ENCODE results near the gene ERFE.

The ERFE gene

DNA sequence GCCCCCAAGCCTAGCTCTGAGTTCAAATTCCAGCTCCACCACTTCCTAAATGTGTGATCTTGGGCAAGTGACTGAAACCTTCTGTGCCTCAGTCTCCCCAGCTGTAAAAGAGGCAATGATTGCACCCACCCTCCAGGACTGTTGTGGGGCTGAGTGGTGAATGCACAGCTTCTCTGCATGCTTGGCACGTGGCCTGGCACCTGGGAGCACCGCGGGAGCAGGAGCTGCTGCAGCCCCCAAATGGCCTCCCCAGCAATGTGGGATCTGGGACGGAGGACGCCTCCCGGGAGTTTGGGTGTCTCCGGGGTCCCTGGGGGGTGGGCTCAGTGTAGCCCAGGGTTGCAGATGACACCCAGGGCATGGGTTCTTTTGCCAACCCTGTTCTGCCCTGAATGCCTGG lies 18.7 kb upstream of the ERFE start:
- Histone ChIP-seq H3K27me3 (ENCODE audit: control insufficient read depth in 1 of 2, insufficient read depth in 2 of 2, low read length in 2 of 2) (no peaks in the 10 kb centered on the region), H3K27ac (ENCODE audit: low read depth, low read length) (no peak overlapping the region), H3K9me3 (ENCODE audit: control insufficient read depth in 1 of 2, low read length in 2 of 2) (no peaks in the 10 kb centered on the region), H3K36me3 (ENCODE audit: control insufficient read depth in 1 of 2, insufficient read depth in 2 of 2, low read length in 2 of 2) (no peaks in the 10 kb centered on the region), H3K4me1 (ENCODE audit: control insufficient read depth in 1 of 2, insufficient read depth in 2 of 2, low read length in 2 of 2) (peaks cover 22 to 38% of the 10 kb centered on the region in 2 donors), H3K9ac (ENCODE audit: low read depth in 1 of 2, low read length in 2 of 2) (no peak overlapping the region), H3K4me3 (ENCODE audit: low read depth in 1 of 2, low read length in 2 of 2) (no peak overlapping the region)

DNA sequence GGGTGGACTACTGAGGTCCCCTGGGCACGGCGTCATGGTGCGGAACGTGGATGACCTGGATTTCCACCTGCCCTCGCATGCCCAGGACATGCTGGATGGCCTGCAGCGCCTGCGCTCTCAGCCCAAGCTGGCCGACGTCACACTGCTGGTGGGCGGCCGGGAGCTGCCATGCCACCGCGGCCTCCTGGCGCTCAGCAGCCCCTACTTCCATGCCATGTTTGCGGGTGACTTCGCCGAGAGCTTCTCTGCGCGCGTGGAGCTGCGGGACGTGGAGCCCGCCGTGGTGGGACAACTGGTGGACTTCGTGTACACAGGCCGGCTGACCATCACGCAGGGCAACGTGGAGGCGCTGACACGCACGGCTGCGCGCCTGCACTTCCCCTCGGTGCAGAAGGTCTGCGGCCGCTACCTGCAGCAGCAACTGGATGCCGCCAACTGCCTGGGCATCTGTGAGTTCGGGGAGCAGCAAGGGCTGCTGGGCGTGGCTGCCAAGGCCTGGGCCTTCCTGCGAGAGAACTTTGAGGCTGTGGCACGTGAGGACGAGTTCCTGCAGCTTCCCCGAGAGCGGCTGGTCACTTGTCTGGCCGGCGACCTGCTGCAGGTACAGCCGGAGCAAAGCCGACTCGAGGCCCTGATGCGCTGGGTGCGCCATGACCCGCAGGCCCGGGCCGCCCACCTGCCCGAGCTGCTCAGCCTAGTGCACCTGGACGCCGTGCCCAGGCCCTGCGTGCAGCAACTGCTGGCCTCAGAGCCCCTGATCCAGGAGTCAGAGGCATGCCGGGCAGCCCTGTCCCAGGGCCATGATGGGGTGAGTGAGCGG lies 17.8 kb upstream of the ERFE start:
- H3K27ac ChIP-seq (ENCODE audit: low read depth, low read length): no peak overlapping the region
- H3K4me1 ChIP-seq (ENCODE audit: control insufficient read depth in 1 of 2, insufficient read depth in 2 of 2, low read length in 2 of 2): peaks cover 22 to 38% of the 10 kb centered on the region in 2 donors
- H3K27me3 ChIP-seq (ENCODE audit: control insufficient read depth in 1 of 2, insufficient read depth in 2 of 2, low read length in 2 of 2): no peaks in the 10 kb centered on the region
- no peaks in the 10 kb centered on the region for H3K9me3 ChIP-seq (ENCODE audit: control insufficient read depth in 1 of 2, low read length in 2 of 2)
- no peaks in the 10 kb centered on the region for H3K36me3 ChIP-seq (ENCODE audit: control insufficient read depth in 1 of 2, insufficient read depth in 2 of 2, low read length in 2 of 2)
- no peak overlapping the region for H3K4me3 ChIP-seq (ENCODE audit: low read depth in 1 of 2, low read length in 2 of 2)
- H3K9ac ChIP-seq (ENCODE audit: low read depth in 1 of 2, low read length in 2 of 2): no peak overlapping the region

DNA sequence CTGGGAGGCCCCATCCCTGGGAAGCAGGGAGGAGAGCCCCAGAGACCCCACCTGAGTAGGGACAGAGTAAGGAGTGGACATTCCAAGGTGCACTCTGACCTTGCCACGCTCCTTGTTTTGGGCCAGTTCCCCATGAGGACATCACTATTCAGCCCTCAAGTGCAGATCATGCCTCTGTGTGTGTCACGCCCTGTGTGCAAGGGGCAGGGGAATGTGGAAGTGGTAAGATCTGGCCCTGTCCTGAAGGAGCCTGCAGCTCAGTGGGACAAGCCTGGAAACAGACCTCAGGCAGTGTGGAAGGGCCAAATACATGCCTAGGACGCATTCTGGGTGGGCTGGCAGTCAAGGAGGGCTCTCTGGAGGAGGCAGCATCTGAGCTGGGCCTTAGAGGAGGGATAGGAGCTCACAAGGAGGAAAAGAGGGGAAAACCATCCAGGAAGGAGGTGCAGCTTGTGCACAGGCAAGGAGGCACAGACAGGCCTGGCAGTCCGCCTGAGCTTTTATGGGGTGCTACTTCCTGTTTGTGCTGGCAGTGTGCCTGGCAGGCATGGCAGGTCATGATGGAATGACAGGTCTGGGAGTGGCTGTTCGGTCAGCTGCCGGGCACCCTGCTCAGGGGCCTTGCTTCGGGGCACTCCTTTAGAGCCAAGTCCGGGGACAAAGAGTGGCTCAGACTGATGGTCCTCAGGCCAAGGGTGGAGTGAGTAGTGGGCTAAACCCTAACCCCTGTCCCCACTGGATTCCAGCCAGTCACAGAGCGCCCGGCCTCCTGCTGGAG lies 17.0 kb upstream of the ERFE start:
- Histone ChIP-seq H3K36me3 (ENCODE audit: control insufficient read depth in 1 of 2, insufficient read depth in 2 of 2, low read length in 2 of 2) (no peaks in the 10 kb centered on the region), H3K4me1 (ENCODE audit: control insufficient read depth in 1 of 2, insufficient read depth in 2 of 2, low read length in 2 of 2) (peaks cover 22 to 38% of the 10 kb centered on the region in 2 donors), H3K27me3 (ENCODE audit: control insufficient read depth in 1 of 2, insufficient read depth in 2 of 2, low read length in 2 of 2) (no peaks in the 10 kb centered on the region), H3K4me3 (ENCODE audit: low read depth in 1 of 2, low read length in 2 of 2) (no peak overlapping the region), H3K9me3 (ENCODE audit: control insufficient read depth in 1 of 2, low read length in 2 of 2) (no peaks in the 10 kb centered on the region), H3K27ac (ENCODE audit: low read depth, low read length) (no peak overlapping the region), H3K9ac (ENCODE audit: low read depth in 1 of 2, low read length in 2 of 2) (no peak overlapping the region)

DNA sequence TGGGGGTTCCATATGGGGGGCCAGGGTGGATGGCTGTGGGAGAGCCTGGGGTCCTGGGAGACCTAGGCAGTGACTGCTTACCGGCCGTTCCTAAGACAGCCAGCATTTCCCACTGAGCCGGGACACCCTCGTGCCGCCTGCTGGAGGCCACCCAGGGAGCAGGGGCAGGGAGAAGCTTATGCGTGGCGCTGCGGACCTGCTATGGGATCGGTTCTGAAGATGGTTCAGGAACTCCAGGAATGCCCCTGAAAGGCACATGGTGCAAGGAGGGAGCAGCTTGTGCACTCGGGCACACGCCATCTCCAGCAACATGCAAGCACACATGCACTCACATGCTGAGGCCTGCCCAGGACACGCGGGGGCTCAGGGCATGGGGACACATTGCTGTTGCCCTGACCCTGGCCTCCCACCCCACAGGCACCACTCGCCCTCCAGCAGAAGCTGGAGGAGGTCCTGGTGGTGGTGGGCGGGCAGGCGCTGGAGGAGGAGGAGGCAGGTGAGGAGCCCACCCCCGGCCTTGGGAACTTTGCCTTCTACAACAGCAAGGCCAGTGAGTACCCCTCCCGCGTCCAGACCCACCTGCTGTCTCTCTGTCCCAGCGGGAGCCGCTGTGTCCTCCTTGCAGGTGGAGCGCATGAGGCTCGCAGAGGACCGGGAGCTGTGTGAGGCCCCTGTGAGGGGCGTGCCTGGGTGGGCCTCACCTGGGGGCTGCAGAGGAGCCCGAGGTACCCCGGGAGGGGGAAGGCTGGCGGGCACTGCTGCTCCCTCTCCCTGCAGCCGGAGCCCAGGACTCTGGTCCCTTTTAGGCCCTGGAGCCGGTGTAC lies 16.2 kb upstream of the ERFE start:
- no peaks in the 10 kb centered on the region for H3K36me3 ChIP-seq (ENCODE audit: control insufficient read depth in 1 of 2, insufficient read depth in 2 of 2, low read length in 2 of 2)
- peaks cover 22 to 38% of the 10 kb centered on the region in 2 donors for H3K4me1 ChIP-seq (ENCODE audit: control insufficient read depth in 1 of 2, insufficient read depth in 2 of 2, low read length in 2 of 2)
- no peak overlapping the region for H3K4me3 ChIP-seq (ENCODE audit: low read depth in 1 of 2, low read length in 2 of 2)
- H3K9me3 ChIP-seq (ENCODE audit: control insufficient read depth in 1 of 2, low read length in 2 of 2): no peaks in the 10 kb centered on the region
- H3K27ac ChIP-seq (ENCODE audit: low read depth, low read length): no peak overlapping the region
- no peak overlapping the region for H3K9ac ChIP-seq (ENCODE audit: low read depth in 1 of 2, low read length in 2 of 2)
- H3K27me3 ChIP-seq (ENCODE audit: control insufficient read depth in 1 of 2, insufficient read depth in 2 of 2, low read length in 2 of 2): no peaks in the 10 kb centered on the region

DNA sequence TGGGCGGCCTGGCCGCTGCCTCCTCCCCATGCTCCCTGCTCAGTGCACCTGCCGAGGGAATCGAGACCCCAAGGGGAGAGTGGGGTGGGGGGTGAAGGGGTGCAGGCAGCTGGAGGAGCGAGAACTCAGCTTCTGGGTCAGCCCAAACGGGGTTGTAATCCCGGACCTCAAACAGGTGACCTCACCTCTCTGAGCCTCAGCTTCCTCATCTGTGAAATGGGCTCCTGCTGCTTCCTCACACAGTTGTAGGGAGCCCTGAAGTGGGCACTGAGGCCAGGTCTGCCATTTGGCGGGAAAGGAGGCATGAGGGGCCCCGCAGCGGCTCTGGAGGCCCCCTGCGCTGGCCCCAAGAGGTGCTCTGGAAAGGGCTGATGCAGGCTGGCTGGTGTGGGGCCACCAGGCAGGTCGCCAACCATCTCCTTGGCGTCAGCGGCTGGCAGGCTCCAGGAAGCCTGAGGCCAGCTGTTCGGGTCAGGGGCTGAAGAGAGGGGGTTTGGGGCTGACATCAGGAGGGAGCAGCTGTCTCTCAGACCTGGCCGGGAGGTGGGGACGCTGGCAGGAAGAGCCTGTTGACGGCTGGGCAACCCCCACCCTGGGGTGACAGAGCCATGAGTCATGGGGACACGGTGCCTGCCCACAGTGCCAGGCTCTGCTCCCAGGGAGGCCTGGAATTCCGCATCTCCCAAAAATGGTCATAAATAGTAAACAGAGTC lies 15.4 kb upstream of the ERFE start:
- no peaks in the 10 kb centered on the region for H3K27me3 ChIP-seq (ENCODE audit: control insufficient read depth in 1 of 2, insufficient read depth in 2 of 2, low read length in 2 of 2)
- no peak overlapping the region for H3K27ac ChIP-seq (ENCODE audit: low read depth, low read length)
- no peaks in the 10 kb centered on the region for H3K9me3 ChIP-seq (ENCODE audit: control insufficient read depth in 1 of 2, low read length in 2 of 2)
- H3K4me3 ChIP-seq (ENCODE audit: low read depth in 1 of 2, low read length in 2 of 2): no peak overlapping the region
- no peaks in the 10 kb centered on the region for H3K36me3 ChIP-seq (ENCODE audit: control insufficient read depth in 1 of 2, insufficient read depth in 2 of 2, low read length in 2 of 2)
- H3K4me1 ChIP-seq (ENCODE audit: control insufficient read depth in 1 of 2, insufficient read depth in 2 of 2, low read length in 2 of 2): peaks cover 22 to 38% of the 10 kb centered on the region in 2 donors
- no peak overlapping the region for H3K9ac ChIP-seq (ENCODE audit: low read depth in 1 of 2, low read length in 2 of 2)

DNA sequence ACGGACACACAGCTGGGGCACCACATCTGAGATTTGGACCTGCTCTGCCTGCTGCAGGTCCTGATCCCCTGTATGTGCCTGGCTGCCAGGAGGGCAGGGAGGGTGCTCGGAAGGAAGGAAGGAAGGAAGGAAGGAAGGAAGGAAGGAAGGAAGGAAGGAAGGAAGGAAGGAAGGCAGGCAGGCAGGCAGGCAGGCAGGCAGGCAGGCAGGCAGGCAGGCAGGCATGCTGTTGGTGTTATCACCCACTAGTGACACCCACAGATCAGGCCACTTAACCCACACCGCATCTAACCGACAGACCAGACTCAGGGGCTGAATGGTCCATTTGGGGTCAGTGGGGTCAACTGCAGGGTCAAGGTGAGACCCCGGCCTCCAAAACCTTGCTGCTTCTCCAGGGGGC lies 14.5 kb upstream of the ERFE start:
- Histone ChIP-seq H3K36me3 (ENCODE audit: control insufficient read depth in 1 of 2, insufficient read depth in 2 of 2, low read length in 2 of 2) (no peaks in the 10 kb centered on the region), H3K9me3 (ENCODE audit: control insufficient read depth in 1 of 2, low read length in 2 of 2) (no peaks in the 10 kb centered on the region), H3K9ac (ENCODE audit: low read depth in 1 of 2, low read length in 2 of 2) (no peak overlapping the region), H3K27me3 (ENCODE audit: control insufficient read depth in 1 of 2, insufficient read depth in 2 of 2, low read length in 2 of 2) (no peaks in the 10 kb centered on the region), H3K4me1 (ENCODE audit: control insufficient read depth in 1 of 2, insufficient read depth in 2 of 2, low read length in 2 of 2) (peaks cover 22 to 38% of the 10 kb centered on the region in 2 donors), H3K27ac (ENCODE audit: low read depth, low read length) (no peak overlapping the region), H3K4me3 (ENCODE audit: low read depth in 1 of 2, low read length in 2 of 2) (no peak overlapping the region)

DNA sequence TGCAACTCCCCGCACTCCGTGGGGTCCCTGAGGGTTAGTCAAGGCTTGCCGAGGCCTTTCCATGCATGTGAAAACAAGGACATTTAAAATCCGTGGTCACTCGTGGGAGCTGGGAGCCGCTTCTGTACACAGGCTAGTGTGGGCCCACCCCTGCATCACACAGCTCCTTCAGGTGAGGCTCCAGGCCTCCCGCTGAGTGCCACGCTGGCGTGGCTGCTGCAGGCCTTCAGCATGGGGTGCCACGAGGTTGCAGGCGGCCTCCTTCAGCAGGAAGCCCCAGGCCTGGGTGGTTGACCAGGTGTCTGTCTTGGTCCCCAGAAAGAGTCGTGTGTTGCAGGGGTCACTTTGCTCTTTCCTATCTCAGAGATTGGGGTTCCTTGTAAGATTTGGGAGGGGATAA lies 13.7 kb upstream of the ERFE start:
- H3K9ac ChIP-seq (ENCODE audit: low read depth in 1 of 2, low read length in 2 of 2): no peak overlapping the region
- H3K27me3 ChIP-seq (ENCODE audit: control insufficient read depth in 1 of 2, insufficient read depth in 2 of 2, low read length in 2 of 2): no peaks in the 10 kb centered on the region
- peaks cover 22 to 32% of the 10 kb centered on the region in 2 donors for H3K4me1 ChIP-seq (ENCODE audit: control insufficient read depth in 1 of 2, insufficient read depth in 2 of 2, low read length in 2 of 2)
- H3K27ac ChIP-seq (ENCODE audit: low read depth, low read length): no peak overlapping the region
- H3K36me3 ChIP-seq (ENCODE audit: control insufficient read depth in 1 of 2, insufficient read depth in 2 of 2, low read length in 2 of 2): no peaks in the 10 kb centered on the region
- no peak overlapping the region for H3K4me3 ChIP-seq (ENCODE audit: low read depth in 1 of 2, low read length in 2 of 2)
- no peaks in the 10 kb centered on the region for H3K9me3 ChIP-seq (ENCODE audit: control insufficient read depth in 1 of 2, low read length in 2 of 2)

DNA sequence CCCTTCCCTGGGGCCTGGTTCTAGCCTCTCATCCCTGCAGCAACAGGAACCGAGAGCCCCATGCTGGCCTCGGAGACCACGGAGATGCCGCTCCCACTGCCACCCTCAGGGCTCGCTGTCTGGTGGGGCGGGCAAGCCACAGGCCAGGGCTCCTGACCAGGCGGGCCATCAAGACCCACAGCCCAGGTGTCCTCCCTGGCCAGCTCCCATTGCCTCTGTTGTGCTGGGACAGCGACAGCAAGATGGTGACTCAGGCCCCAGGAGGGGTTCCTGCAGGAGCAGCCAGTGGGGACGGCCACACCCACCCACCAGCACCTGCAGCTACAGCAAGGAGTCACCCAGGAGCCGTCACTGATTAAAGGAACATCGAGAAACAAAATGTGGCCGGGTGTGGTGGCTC lies 12.9 kb upstream of the ERFE start:
- Histone ChIP-seq H3K4me1 (ENCODE audit: control insufficient read depth in 1 of 2, insufficient read depth in 2 of 2, low read length in 2 of 2) (peaks cover 22 to 30% of the 10 kb centered on the region in 2 donors), H3K9ac (ENCODE audit: low read depth in 1 of 2, low read length in 2 of 2) (no peak overlapping the region), H3K27ac (ENCODE audit: low read depth, low read length) (no peak overlapping the region), H3K27me3 (ENCODE audit: control insufficient read depth in 1 of 2, insufficient read depth in 2 of 2, low read length in 2 of 2) (no peaks in the 10 kb centered on the region), H3K9me3 (ENCODE audit: control insufficient read depth in 1 of 2, low read length in 2 of 2) (no peaks in the 10 kb centered on the region), H3K4me3 (ENCODE audit: low read depth in 1 of 2, low read length in 2 of 2) (no peak overlapping the region), H3K36me3 (ENCODE audit: control insufficient read depth in 1 of 2, insufficient read depth in 2 of 2, low read length in 2 of 2) (no peaks in the 10 kb centered on the region)

DNA sequence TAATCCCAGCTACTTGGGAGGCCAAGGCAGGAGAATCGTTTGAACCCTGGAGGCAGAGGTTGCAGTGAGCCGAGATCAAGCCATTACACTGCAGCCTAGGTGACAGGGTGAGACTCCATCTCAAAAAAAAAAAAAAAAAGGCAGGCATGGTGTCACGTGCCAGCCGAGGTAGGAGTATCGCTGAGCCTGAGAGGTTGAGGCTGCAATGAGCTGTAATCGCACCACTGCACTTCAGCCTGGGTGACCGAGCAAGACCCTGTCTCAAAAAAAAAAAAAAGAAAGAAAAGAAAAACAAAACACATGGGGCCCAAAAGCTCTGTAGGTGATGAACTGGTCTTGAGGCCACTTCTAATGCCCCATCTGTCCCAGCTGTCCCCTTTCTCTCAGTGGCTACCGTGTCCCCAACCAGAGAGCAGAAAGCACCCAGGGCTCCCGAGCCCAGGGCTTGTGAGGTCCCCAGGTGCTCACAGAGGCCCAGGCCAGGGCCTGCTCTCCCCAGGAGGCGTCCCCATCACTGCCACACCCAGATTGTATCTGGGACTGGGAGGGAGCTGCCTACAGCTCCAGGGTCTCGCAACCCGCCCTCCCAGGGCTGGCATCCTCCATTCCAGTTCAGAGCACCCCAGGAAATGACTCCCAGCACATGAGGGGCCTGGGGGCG lies 11.8 kb upstream of the ERFE start:
- no peak overlapping the region for H3K27ac ChIP-seq (ENCODE audit: low read depth, low read length)
- H3K4me1 ChIP-seq (ENCODE audit: control insufficient read depth in 1 of 2, insufficient read depth in 2 of 2, low read length in 2 of 2): peaks cover 14 to 18% of the 10 kb centered on the region in 2 donors
- no peaks in the 10 kb centered on the region for H3K27me3 ChIP-seq (ENCODE audit: control insufficient read depth in 1 of 2, insufficient read depth in 2 of 2, low read length in 2 of 2)
- H3K9me3 ChIP-seq (ENCODE audit: control insufficient read depth in 1 of 2, low read length in 2 of 2): no peaks in the 10 kb centered on the region
- no peaks in the 10 kb centered on the region for H3K36me3 ChIP-seq (ENCODE audit: control insufficient read depth in 1 of 2, insufficient read depth in 2 of 2, low read length in 2 of 2)
- H3K4me3 ChIP-seq (ENCODE audit: low read depth in 1 of 2, low read length in 2 of 2): no peak overlapping the region
- no peak overlapping the region for H3K9ac ChIP-seq (ENCODE audit: low read depth in 1 of 2, low read length in 2 of 2)
